Measurements from ENCODE around the gene ARHGEF4.

The ARHGEF4 gene

DNA sequence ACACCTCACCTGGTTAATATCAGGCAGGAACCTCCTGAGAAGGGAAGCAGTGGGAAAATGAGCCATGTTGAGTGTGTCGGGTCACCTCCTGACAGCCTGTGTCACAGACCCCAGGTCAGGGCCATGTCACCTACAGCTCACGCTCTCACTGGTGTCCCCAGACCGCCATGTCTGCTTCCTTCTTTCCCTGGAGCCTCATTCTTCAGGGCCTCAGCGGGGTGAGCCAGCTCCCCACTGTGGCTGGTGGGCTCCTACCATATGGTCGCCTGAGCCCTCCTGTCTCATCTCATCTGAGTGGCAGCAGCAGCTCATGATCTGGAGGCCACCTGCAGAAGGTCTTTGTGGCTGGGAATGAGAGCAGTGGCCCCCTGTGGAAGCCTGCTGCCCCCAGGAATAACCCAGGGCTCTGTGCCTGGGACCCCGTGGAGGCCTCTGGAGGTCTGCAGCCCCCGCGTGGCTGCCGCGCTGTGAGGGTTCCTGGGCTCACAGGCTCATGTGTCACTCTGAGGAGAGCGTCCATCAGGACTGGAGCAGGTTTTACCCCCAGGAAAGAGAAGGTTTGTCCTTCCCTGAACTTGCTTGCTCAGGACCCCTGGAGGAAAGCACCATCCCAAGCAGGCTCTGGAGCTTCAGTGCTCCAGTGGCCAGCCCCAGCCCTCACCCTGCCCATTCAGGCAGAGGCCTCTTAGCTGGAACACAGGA lies 200.1 kb downstream of the ARHGEF4 start:
- TF ChIP-seq, protein P1, sequence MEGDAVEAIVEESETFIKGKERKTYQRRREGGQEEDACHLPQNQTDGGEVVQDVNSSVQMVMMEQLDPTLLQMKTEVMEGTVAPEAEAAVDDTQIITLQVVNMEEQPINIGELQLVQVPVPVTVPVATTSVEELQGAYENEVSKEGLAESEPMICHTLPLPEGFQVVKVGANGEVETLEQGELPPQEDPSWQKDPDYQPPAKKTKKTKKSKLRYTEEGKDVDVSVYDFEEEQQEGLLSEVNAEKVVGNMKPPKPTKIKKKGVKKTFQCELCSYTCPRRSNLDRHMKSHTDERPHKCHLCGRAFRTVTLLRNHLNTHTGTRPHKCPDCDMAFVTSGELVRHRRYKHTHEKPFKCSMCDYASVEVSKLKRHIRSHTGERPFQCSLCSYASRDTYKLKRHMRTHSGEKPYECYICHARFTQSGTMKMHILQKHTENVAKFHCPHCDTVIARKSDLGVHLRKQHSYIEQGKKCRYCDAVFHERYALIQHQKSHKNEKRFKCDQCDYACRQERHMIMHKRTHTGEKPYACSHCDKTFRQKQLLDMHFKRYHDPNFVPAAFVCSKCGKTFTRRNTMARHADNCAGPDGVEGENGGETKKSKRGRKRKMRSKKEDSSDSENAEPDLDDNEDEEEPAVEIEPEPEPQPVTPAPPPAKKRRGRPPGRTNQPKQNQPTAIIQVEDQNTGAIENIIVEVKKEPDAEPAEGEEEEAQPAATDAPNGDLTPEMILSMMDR (IDR thresholded peaks at IDR 0.05; ENCODE audit: control insufficient read depth, insufficient read depth, low read depth, low read length, missing control alignments): no peak
- no peak overlapping the region for H3K4me3 ChIP-seq (ENCODE audit: control insufficient read depth, low read depth, low read length)
- DNase-seq (ENCODE audit: low read depth): no peak

DNA sequence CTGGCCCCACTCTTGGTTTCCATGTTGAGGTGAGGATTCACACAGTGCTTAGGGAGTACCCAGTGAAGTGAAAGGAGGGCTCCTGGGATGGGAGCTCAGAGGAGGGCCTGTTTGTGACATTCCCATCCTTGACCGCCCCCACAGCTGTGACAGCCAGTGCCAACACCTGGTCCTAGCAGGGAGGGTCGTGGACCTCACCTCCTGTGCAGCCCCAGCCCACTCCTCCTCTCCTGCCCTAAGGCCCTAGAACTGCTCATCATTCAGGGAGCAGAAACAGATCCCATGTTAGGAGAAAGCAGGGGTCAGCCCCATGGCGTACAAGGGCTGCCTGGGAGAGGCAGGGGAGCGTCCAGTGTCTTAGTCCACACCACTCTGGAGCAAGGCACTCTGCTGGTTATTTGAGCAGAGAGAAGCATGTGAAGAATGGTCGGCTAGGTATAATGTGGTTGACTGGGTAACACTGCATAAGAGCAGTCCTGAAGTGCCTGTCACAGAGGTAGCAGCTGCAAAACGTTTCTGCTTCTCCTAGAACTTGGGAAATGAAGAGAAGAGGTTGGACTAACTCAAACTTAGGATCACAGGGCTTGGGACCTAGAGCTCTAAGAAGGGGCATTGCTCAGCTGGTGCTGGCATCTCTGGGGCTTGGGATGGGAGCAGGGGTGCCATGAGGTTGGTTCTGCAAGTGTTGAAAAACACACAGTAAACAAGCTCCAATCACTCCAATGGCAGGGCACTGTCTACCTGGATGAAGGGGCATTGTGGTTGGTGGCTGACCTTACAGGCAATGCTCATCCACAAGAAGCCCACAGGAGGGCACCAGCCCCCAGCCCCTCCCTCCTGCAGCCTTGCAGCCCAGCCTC lies 200.9 kb downstream of the ARHGEF4 start:
- H3K4me3 ChIP-seq (ENCODE audit: control insufficient read depth, low read depth, low read length): no peak overlapping the region
- TF ChIP-seq, protein P1 (IDR thresholded peaks at IDR 0.05; ENCODE audit: control insufficient read depth, insufficient read depth, low read depth, low read length, missing control alignments): no peak
- DNase-seq (ENCODE audit: low read depth): no peak

DNA sequence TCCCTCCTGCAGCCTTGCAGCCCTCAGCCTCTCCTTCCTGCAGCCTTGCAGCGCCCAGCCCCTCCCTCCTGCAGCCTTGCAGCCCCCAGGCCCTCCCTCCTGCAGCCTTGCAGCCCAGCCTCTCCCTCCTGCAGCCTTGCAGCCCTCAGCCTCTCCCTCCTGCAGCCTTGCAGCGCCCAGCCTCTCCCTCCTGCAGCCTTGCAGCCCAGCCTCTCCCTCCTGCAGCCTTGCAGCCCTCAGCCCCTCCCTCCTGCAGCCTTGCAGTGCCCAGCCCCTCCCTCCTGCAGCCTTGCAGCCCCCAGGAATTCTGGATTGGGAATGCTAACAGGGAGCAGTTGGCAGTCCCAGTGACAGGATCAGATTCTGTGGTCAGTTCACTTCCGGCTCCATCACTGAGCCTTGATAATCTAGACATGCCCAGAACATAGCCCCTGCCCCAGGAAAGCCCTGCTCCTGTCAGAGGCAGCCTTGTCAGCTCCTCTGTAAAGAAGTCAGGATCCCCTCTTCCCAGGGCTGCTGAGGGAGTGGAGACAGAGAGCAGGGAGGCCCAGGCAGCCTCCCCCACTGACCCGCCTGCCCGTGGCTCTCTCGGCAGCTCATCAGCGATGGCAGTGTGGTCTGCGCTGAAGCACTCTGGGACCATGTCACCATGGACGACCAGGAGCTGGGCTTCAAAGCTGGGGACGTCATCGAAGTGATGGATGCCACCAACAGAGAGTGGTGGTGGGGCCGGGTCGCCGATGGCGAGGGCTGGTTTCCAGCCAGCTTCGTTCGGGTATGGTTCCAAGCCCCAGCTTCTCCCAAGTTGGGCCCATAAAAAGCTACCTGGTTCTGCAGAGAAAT lies 201.8 kb downstream of the ARHGEF4 start:
- DNase-seq (ENCODE audit: low read depth): no peak
- H3K4me3 ChIP-seq (ENCODE audit: control insufficient read depth, low read depth, low read length): no peak overlapping the region
- TF ChIP-seq, protein P1 (IDR thresholded peaks at IDR 0.05; ENCODE audit: control insufficient read depth, insufficient read depth, low read depth, low read length, missing control alignments): no peak

DNA sequence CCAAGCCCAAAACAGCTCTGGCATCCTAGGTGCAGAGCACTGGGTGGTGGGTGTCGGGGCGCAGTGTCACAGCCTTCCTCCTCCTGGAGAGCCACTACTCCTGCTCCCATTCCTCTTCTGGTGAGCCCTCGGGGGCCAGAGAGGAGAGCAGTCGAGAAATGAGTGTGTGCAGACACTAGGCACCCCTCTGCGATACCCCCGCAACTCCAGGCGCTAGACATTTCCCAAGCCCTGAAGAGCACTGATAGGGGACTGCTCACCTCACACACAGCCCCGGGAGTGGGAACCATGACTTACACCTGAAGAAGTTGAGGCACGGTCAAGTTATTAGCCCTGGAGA lies 202.4 kb downstream of the ARHGEF4 start:
- TF ChIP-seq, protein P1 (IDR thresholded peaks at IDR 0.05; ENCODE audit: control insufficient read depth, insufficient read depth, low read depth, low read length, missing control alignments): no peak
- no peak overlapping the region for H3K4me3 ChIP-seq (ENCODE audit: control insufficient read depth, low read depth, low read length)
- DNase-seq (ENCODE audit: low read depth): no peak

DNA sequence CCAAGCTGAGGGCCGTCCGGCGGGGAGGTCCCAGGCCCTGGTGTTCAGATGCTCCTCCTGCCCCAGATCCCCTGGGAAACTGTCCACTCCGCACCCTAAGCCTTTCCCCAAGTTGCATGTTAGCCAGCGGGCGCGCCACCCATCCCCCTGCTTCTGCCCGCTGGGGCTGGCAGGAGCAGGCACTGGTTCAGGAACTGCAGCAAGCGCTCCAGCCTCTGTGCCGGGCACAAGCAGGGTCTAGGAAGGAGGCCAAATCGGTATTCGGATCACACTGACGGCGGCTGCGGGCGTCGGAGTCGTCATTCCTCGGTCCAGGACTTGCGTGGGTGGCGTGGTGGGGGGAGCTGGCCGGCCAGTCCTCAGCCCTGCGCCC lies 202.8 kb downstream of the ARHGEF4 start:
- no peak for DNase-seq (ENCODE audit: low read depth)
- TF ChIP-seq, protein P1 (IDR thresholded peaks at IDR 0.05; ENCODE audit: control insufficient read depth, insufficient read depth, low read depth, low read length, missing control alignments): no peak
- no peak overlapping the region for H3K4me3 ChIP-seq (ENCODE audit: control insufficient read depth, low read depth, low read length)

DNA sequence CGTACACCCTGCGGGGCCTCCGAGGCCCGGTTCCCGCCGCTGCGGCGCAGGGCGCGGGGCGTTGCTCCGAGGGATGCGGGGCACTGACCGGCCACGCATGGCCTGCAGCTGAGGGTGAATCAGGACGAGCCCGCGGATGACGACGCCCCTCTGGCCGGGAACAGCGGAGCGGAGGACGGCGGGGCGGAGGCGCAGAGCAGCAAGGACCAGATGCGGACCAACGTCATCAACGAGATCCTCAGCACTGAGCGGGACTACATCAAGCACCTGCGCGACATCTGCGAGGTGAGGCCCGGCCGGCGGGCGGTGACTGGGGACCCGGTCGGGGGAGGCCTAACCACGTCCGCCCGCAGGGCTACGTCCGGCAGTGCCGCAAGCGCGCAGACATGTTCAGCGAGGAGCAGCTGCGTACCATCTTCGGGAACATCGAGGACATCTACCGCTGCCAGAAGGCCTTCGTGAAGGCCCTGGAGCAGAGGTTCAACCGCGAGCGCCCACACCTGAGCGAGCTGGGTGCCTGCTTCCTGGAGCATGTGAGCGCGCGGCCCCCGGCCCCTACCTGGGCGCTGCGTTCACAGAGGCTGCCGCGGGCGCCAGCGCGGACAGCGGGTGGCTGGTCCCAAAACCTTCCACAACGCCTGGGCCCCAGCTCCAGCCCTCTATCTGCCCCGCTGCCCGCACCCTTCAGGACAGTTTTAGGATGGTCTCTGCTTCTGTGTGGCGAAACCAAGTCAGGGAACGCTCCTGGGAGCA lies 203.4 kb downstream of the ARHGEF4 start:
- H3K4me3 ChIP-seq (ENCODE audit: control insufficient read depth, low read depth, low read length): no peak overlapping the region
- TF ChIP-seq, protein P1 (IDR thresholded peaks at IDR 0.05; ENCODE audit: control insufficient read depth, insufficient read depth, low read depth, low read length, missing control alignments): no peak
- no peak for DNase-seq (ENCODE audit: low read depth)
